HUES6 (cell line): Measurements from ENCODE around the gene FIS1.
A peak's percentile ranks its signal among the peaks of the same experiment; 100 is the strongest.
"Not testable (repeated sequence)": the region's sequence is repeated elsewhere in the genome, so short reads cannot be mapped to it uniquely, and the experiment has no call there.

Source experiments
- H3K27ac ChIP-seq: 2 replicates; pipeline ENCODE4 v1.7.0; 2013; ENCODE audit warnings: low read depth, mild to moderate bottlenecking, low read length, inconsistent platforms
- H3K27me3 ChIP-seq: 2 replicates; pipeline ENCODE4 v1.6.1; 2013; ENCODE audit warnings: low read length; ENCODE audit not compliant: control insufficient read depth, insufficient read depth
- H3K36me3 ChIP-seq: 2 replicates; pipeline ENCODE4 v1.6.1; 2013; ENCODE audit warnings: low read length; ENCODE audit not compliant: control insufficient read depth, insufficient read depth
- H3K4me1 ChIP-seq: 2 replicates; pipeline ENCODE4 v1.6.1; 2013; ENCODE audit warnings: low read length; ENCODE audit not compliant: control insufficient read depth, insufficient read depth
- H3K4me3 ChIP-seq: 2 replicates; pipeline ENCODE4 v1.5.1; 2013; ENCODE audit warnings: low read depth, low read length
- H3K9ac ChIP-seq: one replicate; pipeline ENCODE4 v1.6.1; 2013; ENCODE audit warnings: mild to moderate bottlenecking, low read length
- H3K9me3 ChIP-seq: 2 replicates; pipeline ENCODE4 v1.6.1; 2013; ENCODE audit warnings: low read depth, low read length; ENCODE audit not compliant: control insufficient read depth, insufficient read depth

The FIS1 gene

DNA sequence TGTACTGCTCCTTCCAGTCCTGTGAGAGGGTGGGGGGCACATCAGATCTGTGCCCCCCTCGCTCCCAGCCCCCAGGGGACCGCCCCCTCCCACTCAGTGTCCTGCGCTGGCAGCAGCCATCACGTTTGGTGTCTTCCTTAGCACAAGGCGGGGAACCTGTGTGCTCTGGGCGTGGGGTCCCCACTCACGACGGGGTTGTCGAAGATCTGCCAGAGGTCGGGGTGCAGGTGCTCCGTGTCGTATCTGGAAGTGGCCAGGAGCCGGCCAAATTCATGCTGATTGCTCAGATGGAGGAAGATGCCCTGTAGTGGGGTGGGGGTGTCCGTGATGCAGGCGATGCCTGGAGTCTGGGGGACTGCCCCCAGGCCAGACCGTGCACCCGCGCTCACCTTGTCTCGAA lies 34.7 kb downstream of the FIS1 start:
- peaks cover 57% of the 10 kb centered on the region for H3K36me3 ChIP-seq
- no peak overlapping the region for H3K4me3 ChIP-seq

DNA sequence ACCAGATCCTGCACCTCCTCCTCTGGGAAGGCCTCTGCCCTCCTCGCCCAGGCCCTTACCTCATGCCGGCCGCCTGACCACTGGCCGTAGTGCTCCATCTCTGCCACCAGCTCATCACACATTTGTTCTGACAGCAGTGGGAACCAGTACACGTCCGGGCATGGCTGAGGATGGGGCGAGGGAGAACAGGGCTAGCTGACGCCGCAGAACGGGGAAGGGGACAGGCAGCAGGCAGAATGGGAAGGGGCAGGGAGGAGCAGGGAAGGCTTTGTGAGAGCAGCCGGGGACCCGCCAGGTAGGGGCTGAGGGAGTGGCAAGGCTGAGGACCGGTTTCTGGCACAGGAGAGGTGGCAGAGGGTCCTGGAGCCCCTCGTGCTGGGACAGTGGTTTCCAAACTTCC lies 36.1 kb downstream of the FIS1 start:
- peaks cover 51% of the 10 kb centered on the region for H3K36me3 ChIP-seq
- H3K9me3 ChIP-seq = no peaks in the 10 kb centered on the region
- H3K4me1 ChIP-seq = no peaks in the 10 kb centered on the region
- H3K4me3 ChIP-seq = no peak overlapping the region
- no peak overlapping the region for H3K27ac ChIP-seq
- H3K27me3 ChIP-seq = no peaks in the 10 kb centered on the region
- H3K9ac ChIP-seq = no peak overlapping the region

More for the DNA sequence above, 34.7 kb downstream of the FIS1 start:
- Histone ChIP-seq H3K27ac (no peak overlapping the region), H3K4me1 (no peaks in the 10 kb centered on the region), H3K27me3 (no peaks in the 10 kb centered on the region), H3K9me3 (no peaks in the 10 kb centered on the region), H3K9ac (no peak overlapping the region)

DNA sequence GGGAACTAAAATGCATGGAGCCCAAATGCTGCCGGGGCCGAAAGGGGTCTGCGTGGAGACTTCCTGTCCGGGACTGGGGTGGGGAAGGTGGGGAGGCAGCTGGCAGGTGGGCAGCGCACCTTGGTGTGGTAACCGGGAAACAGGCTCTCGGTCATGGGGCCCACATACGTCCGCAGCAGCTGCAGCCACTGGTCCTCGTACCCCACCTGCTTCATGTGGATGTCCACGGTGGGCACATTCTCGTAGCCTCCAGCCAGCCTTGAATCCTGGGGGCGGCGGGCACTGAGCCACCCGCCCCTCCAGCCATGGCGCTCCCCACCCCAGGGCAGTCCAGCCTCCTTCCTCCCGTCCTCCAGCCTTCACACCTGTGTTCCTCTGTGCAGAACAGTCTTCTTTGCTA lies 37.4 kb downstream of the FIS1 start:
- peaks cover 48% of the 10 kb centered on the region for H3K36me3 ChIP-seq
- no peak overlapping the region for H3K27ac ChIP-seq
- H3K9ac ChIP-seq = no peak overlapping the region
- no peak overlapping the region for H3K4me3 ChIP-seq
- no peaks in the 10 kb centered on the region for H3K4me1 ChIP-seq
- H3K27me3 ChIP-seq = peaks cover 5% of the 10 kb centered on the region; the same call in 1 of the 2 replicates
- no peaks in the 10 kb centered on the region for H3K9me3 ChIP-seq

DNA sequence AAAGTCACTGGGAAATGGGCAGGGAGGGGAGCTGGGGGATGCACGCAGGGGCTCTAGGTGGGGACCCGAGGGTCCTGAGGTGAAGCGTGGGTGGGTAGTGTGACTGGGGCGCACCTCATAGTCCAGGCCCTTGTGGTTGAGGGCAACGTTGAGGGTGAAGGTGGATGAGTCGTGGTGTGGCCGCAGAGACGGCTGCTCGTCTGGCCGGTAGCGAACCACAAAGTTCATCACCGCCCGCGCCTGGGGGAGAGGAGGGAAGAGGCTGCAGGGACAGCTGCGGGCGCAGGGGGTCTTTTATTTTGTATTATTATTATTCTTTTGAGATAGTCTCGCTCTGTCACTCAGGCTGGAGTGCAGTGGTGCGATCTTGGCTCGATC lies 38.2 kb downstream of the FIS1 start:
- Histone ChIP-seq H3K4me1 (no peaks in the 10 kb centered on the region; the same call in 1 of the 2 replicates), H3K27me3 (peaks cover 13% of the 10 kb centered on the region; the same call in 1 of the 2 replicates), H3K27ac (no peak overlapping the region), H3K36me3 (peaks cover 43% of the 10 kb centered on the region), H3K9me3 (no peaks in the 10 kb centered on the region), H3K9ac (no peak overlapping the region), H3K4me3 (no peak overlapping the region)

DNA sequence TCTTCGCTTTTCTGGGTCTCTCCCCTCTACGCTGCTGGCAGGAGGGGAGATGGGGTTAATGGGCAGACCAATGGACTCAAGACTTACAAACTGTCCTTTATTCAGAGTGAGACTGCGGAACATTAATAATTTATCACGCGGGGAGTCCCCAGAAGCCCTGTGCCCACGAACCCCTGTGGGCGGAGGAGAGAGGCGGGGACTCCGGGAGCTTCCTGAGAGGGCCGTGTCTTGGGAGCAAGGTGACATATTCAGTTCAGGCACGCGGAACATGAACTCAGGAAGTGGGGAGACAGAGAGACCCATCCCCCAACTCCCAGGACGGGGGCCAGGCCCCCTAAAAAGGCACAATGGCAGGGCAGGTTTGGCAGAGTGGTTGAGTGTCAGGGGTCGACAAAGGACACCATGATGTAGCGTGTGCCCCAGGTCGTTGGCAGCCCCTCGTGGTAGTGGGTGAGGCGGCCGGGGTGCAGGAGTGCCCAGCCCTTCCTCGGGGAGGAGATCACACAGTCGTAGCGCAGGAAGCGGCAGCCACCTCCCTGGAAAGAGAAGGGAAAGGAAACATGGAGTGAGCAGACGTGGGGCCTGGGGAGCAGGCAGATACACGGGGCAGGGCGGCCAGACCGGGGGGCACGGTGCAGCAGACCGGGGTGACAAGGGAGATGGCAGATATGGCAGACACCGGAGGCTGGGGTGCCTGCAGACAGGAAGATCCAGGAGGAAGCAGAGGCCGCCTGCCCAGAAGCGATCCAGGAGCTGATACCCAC lies 38.8 kb downstream of the FIS1 start:
- Histone ChIP-seq H3K9ac (no peak overlapping the region), H3K27ac (no peak overlapping the region), H3K9me3 (no peaks in the 10 kb centered on the region), H3K4me1 (peaks cover 1% of the 10 kb centered on the region), H3K27me3 (peaks cover 15% of the 10 kb centered on the region; the same call in 1 of the 2 replicates), H3K4me3 (no peak overlapping the region), H3K36me3 (peaks cover 37% of the 10 kb centered on the region)

DNA sequence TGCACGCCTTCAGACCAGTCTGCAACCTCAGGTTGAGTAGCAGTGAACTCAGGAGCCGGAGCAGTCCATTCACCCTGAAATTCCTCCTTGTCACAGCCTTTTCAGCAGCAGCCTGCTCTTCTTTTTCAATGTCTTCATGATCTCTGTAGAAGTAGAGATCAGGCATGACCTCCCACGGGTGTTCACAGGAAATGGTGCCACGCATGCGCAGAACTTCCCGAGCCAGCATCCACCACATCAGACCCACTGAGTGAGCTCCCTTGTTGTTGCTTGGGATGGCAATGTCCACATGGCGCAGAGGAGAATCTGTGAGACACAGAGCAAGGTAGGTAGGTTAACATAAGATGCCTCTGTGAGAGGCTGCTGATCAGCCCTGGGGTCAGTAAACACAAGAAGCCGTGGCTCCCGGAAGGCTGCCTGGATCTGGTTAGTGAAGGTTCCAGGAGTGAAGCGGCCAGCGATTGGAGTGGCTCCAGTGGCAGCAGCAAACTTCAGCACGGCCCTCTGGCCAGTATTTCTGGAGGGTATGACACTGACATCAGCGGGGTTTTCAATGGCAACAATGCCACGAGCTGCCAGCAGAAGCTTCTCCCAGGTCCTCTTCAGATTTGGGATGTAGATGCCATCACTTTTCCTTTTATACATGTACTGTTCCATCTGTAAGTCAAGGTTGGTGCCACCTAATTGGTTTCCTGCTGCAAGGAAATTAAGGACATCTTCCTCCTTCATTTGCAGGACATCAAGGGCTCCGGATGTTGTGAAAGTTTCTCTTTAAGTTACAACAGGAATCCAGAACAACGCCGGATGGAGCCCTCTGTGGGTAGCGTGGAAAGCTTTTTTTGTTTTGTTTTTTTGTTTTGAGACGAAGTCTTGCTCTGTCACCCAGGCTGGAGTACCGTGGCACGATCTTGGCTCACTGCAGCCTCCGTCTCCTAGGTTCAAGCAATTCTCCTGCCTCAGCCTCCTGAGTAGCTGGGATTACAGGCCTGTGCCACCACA lies 40.8 kb downstream of the FIS1 start:
- not testable (repeated sequence) for H3K27ac ChIP-seq

DNA sequence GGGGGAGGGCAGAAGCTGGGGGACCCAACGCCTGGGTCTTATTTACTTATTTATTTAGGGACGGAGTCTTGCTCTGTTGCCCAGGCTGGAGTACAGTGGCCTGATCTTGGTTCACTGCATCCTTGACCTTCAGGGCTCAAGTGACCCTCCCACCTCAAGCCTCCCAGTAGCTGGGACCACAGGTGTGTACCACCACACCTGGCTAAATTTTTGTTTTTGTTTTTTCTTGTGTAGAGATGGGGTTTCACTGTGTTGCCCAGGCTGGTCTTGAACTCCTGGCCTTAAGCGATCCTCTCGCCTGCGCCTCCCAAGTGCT lies 42.3 kb downstream of the FIS1 start:
- Histone ChIP-seq H3K4me1 (peaks cover 16% of the 10 kb centered on the region), H3K9ac (no peak overlapping the region), H3K4me3 (no peak overlapping the region), H3K36me3 (peaks cover 10% of the 10 kb centered on the region), H3K27ac (no peak overlapping the region), H3K9me3 (no peaks in the 10 kb centered on the region), H3K27me3 (peaks cover 15% of the 10 kb centered on the region; the same call in 1 of the 2 replicates)

More for the DNA sequence above, 40.8 kb downstream of the FIS1 start:
- H3K4me3 ChIP-seq, H3K9ac ChIP-seq, H3K9me3 ChIP-seq: not testable (repeated sequence)
- H3K36me3 ChIP-seq = peaks cover 22% of the 10 kb centered on the region
- H3K27me3 ChIP-seq = peaks cover 15% of the 10 kb centered on the region; the same call in 1 of the 2 replicates
- H3K4me1 ChIP-seq = peaks cover 11% of the 10 kb centered on the region

DNA sequence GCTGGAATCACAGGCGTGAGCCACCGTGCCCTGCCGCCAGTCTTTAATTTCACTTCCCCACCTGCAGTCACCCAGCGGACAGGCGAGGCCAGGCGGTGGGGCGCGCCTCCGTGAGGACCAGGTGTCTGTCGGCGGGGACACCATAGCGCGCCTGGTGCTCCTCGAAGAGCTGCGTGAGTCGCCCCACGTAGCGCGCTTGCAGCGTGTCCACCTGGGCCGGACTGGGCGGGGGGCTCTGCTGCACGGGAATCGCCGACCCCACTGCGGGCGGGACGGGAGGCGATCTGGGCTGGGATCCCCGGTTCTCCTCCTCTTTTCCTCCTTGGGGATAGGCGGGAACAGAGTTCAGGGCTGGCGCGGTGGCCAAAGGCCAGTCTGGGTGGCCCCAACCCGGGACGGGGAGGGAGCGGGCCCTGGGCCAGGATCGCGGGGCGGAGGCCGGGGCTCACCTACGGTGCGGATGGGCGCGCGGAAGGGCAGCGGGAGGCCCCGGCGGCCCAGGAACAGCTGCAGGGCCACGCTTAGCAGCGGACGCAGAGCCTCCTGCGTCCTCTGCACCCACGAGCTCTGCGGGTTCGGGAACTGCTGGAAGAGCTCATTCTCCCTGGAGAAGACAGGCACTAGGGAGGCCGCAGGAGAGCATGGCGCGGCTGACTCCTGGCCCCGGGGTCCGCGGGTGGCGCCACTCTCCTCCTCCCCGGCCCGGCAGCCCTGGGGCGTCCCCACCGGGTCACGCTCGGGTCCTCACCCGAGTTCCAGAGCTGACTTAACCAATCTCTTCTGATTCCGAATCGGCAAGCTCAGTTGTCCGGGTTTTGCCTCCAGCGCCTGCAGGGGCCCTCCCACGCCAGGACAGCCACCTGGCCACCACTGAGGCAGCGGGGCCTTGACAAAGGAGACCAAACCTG lies 42.9 kb downstream of the FIS1 start:
- H3K27me3 ChIP-seq = peaks cover 15% of the 10 kb centered on the region; the same call in 1 of the 2 replicates
- no peak overlapping the region for H3K27ac ChIP-seq
- H3K9ac ChIP-seq = peak overlapping the region; percentile 17
- H3K36me3 ChIP-seq = peaks cover 8% of the 10 kb centered on the region
- peak overlapping the region; percentile 64 for H3K4me3 ChIP-seq
- no peaks in the 10 kb centered on the region for H3K9me3 ChIP-seq
- H3K4me1 ChIP-seq = peaks cover 16% of the 10 kb centered on the region

DNA sequence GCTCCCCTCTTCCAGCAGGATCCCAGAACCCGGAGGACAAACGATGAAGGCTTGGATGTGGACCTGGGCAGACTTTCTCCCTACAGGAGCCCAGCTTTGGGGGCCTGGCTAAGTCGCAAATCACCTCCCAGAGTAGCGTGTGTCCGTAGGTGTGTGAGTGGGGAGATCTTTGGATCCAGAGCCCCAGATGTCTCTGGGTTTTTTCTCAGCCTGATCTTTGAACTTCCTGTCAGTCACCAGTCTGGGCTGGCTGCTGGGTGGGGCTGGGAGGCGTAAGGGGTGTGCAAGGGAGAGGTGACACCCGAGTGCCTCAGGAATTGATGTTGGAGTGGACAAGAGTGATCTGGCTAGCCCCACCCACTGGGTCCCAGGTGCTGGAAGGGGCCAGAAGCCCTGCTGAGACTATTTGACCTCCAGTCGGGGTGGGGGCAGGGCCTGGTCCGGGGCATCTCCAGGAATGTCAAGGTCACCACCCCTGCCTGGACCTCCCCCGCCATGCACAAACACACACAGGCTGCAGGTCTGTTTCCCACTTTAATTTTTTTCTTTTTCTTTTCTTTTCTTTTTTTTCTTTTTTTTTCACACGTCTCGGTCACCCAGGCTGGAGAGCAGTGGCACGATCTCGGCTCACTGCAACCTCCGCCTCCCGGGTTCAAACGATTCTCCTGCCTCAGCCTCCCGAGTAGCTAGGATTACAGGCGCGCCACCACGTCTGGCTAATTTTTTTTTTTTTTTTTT lies 43.9 kb downstream of the FIS1 start, which contains the start of gene MOGAT3:
Gene MOGAT3 (minus strand): TSS at position 175 of the 738 bp plus-strand sequence. CDS start 182 bp downstream, outside the sequence.
- H3K27me3 ChIP-seq = peaks cover 15% of the 10 kb centered on the region; the same call in 1 of the 2 replicates
- peak within 1 kb of the TSS; percentile 17 for H3K9ac ChIP-seq
- H3K36me3 ChIP-seq = peaks cover 1% of the 10 kb centered on the region
- H3K4me1 ChIP-seq = peaks cover 16% of the 10 kb centered on the region
- H3K4me3 ChIP-seq = peak within 1 kb of the TSS; percentile 64
- H3K27ac ChIP-seq = no peak within 1 kb of the TSS; the same call in 1 of the 2 replicates
- H3K9me3 ChIP-seq = no peaks in the 10 kb centered on the region

DNA sequence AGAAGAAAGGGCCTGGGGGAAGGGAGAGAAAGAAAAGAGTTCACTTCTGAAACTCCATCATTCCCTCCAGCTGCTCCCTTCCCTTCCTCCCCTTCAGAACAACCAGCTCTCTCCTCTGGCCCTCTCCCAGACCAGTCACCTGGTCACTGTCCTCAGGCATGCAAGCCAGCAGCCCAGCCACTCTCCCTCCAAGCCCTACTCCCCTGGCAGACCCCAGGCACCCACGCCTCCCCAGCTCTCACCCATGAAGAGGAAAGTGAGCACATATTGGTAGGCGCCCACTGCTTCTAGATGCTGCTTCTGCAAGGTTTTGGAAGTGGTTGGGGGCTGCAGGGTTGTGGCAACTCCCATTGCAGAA lies 44.4 kb downstream of the FIS1 start:
- H3K4me1 ChIP-seq = peaks cover 16% of the 10 kb centered on the region
- H3K9ac ChIP-seq = no peak overlapping the region
- no peak overlapping the region; the same call in 1 of the 2 replicates for H3K27ac ChIP-seq
- no peaks in the 10 kb centered on the region for H3K36me3 ChIP-seq
- H3K4me3 ChIP-seq = no peak overlapping the region
- H3K27me3 ChIP-seq = peaks cover 15% of the 10 kb centered on the region; the same call in 1 of the 2 replicates
- H3K9me3 ChIP-seq = no peaks in the 10 kb centered on the region
